Measurements from ENCODE around the gene XK.
"Not testable (repeated sequence)": the region's sequence is repeated elsewhere in the genome, so short reads cannot be mapped to it uniquely, and the experiment has no call there.

XK gene

DNA sequence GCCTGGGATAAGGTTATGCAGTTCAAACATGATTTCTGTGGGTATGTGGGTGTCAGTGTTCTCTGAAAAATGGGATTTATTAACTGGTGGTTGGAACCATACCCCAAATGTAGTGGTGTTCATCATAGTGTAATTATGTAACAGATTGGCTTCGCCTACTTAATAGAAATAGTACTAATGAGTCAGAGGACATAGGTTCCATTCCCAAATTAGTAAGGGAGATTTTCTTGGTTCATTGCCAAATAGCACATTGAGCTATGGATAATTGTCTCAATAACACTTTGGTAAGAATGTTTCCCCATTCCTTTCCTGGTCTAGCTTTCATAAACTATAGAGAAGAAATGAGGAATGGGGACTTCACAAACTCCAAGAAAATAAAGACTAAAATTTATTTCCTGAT is 73.8 kb downstream of the XK start:
- TF ChIP-seq, protein P1, sequence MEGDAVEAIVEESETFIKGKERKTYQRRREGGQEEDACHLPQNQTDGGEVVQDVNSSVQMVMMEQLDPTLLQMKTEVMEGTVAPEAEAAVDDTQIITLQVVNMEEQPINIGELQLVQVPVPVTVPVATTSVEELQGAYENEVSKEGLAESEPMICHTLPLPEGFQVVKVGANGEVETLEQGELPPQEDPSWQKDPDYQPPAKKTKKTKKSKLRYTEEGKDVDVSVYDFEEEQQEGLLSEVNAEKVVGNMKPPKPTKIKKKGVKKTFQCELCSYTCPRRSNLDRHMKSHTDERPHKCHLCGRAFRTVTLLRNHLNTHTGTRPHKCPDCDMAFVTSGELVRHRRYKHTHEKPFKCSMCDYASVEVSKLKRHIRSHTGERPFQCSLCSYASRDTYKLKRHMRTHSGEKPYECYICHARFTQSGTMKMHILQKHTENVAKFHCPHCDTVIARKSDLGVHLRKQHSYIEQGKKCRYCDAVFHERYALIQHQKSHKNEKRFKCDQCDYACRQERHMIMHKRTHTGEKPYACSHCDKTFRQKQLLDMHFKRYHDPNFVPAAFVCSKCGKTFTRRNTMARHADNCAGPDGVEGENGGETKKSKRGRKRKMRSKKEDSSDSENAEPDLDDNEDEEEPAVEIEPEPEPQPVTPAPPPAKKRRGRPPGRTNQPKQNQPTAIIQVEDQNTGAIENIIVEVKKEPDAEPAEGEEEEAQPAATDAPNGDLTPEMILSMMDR (IDR thresholded peaks at IDR 0.05; ENCODE audit: insufficient read depth, low read depth, low read length, missing control alignments): no peak
- no peak for DNase-seq (ENCODE audit: low read depth)
- H3K4me3 ChIP-seq (ENCODE audit: low read depth, low read length): no peak overlapping the region

DNA sequence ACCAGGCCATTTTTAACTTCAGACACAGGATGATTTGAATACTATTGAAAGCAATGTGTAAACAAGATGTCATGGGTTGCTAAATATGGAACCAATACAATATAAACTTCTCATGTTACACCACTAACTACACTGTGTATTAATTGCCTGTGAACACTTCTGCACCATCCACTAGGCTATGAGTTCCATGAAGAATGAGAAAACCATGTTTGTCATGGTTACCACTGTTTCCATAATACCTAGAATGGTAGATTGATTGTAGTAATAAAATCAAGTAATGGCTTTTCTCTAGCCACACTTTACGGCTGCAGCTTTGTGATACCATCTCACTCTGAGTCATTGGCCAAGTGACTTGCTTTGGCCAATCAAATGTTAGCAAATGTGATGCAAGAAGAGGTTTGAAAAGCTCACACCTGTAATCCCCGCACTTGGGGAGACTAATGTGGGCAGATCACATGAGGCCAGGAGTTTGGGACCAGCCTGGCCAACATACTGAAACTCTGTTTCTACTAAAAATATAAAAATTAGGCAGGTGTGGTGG is 74.4 kb downstream of the XK start:
- TF ChIP-seq, protein P1 (IDR thresholded peaks at IDR 0.05; ENCODE audit: insufficient read depth, low read depth, low read length, missing control alignments): no peak
- H3K4me3 ChIP-seq (ENCODE audit: low read depth, low read length): no peak overlapping the region
- no peak for DNase-seq (ENCODE audit: low read depth)

DNA sequence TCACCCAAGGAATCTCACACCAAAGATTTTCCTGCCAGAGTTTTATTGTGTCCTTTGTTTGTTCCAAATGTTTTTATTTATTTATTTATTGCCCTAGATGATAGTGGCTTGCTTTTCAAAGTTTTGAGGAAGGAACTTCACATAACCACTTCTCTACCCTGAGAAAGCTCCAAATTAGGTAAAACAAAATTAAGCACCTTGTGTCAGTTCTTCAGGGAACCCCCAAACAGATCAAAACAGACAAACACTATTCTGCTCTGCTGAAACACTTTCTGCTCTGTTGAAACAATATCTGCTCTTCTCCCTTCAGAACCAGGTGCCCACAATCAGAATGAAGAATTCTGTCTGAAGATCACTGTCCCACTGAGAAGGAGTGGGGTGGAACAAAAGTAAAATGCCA is 77.8 kb downstream of the XK start:
- no peak for DNase-seq (ENCODE audit: low read depth)
- H3K4me3 ChIP-seq (ENCODE audit: low read depth, low read length): no peak overlapping the region
- TF ChIP-seq, protein P1 (IDR thresholded peaks at IDR 0.05; ENCODE audit: insufficient read depth, low read depth, low read length, missing control alignments): no peak

DNA sequence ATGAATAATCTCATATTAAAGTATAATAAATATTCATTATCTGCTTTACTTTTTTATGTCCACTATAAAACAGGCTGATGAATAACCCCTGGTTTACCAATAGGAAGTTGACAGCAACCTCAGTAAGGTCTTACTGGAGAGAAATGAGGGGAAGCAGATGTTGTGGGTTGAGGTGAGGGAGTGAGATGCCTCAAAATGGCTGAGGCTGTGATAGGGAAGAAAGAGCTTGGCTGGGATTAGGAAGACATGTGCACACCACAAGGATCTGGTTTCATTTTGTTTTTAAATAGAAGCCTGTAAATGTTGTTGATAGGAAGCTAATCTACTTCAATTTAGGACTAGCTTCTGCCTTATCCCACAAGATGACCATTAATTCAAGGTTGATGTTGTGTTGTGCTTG is 79.9 kb downstream of the XK start:
- no peak overlapping the region for H3K4me3 ChIP-seq (ENCODE audit: low read depth, low read length)
- DNase-seq (ENCODE audit: low read depth): no peak
- TF ChIP-seq, protein P1 (IDR thresholded peaks at IDR 0.05; ENCODE audit: insufficient read depth, low read depth, low read length, missing control alignments): no peak

DNA sequence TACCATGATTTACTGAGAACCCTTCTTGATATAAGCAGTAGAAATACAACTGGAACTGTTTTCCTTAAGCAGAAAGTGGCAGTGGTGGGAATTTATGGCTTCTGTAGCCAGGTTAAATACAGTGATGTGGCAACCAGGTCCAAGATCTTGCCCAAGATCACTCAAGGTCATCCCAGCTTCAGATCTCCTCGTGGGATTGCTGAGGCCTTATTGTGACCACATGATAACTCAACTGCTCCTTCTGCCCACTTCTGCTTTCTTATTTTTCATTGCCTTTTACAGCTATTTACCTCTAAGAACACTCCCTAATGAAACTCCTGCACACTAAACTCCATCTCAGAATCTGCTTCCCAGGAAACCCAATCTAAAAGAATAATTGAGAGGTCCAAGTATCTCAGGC is 81.8 kb downstream of the XK start:
- no peak overlapping the region for H3K4me3 ChIP-seq (ENCODE audit: low read depth, low read length)
- TF ChIP-seq, protein P1 (IDR thresholded peaks at IDR 0.05; ENCODE audit: insufficient read depth, low read depth, low read length, missing control alignments): no peak
- DNase-seq (ENCODE audit: low read depth): no peak

DNA sequence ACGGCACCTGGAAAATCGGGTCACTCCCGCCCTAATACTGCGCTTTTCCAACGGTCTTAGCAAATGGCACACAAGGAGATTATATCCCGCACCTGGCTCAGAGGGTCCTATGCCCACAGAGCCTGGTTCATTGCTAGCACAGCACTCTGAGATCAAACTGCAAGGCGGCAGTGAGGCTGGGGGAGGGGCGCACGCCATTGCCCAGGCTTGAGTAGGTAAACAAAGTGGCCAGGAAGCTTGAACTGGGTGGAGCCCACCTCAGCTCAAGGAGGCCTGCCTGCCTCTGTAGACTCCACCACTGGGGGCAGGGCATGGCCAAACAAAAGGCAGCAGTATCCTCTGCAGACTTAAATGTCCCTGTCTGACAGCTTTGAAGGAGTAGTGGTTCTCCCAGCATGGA is 83.3 kb downstream of the XK start:
- not testable (repeated sequence) for H3K4me3 ChIP-seq (ENCODE audit: low read depth, low read length); DNase-seq (ENCODE audit: low read depth)

DNA sequence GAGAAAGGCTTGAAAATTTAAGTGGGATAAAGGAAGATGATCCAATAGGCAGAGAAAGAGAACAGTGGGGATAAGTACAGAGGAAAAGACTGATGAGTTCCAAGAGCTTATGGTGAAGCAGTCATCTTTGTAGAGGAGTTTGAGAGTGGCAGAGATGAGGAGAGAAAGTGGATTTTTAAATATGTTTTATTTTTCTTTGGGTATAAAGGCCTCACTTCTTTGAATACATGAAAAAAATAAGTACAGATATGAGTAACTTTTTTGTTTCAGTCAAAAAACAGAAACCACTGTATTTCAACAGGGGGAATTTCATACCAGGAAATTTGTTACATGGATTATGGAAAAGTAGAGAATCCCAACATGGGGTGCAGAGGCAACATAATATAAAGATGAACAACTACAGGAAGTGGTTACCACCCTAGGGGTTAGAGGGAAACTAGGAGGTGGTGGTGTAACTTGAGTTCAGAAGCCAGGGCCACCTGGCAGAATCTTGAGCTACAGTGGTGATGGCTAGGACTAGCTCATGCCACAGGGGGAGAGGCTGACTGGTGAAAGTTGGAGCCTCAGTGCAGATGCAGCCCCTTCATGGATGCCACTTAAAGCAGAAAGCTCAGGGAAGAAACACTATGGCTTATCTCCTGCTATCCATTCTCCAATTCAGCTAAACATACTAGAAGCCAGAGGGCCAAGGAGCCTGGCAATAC is 90.8 kb downstream of the XK start:
- TF ChIP-seq, protein P1 (IDR thresholded peaks at IDR 0.05; ENCODE audit: insufficient read depth, low read depth, low read length, missing control alignments): no peak
- H3K4me3 ChIP-seq (ENCODE audit: low read depth, low read length): no peak overlapping the region
- DNase-seq (ENCODE audit: low read depth): peak; percentile 56
